Measurements from ENCODE around the gene CYFIP1.

The CYFIP1 gene

GRCh38 chr15:22973286-22973685 lies 6.9 kb downstream of the CYFIP1 start:
- H3K27ac ChIP-seq: no peak overlapping the region
- H3K27me3 ChIP-seq (ENCODE audit: control insufficient read depth, insufficient read depth, low read length): no peaks in the 10 kb centered on the region
- H3K4me3 ChIP-seq (ENCODE audit: low read depth, low read length): no peak overlapping the region
- no peaks in the 10 kb centered on the region for H3K36me3 ChIP-seq (ENCODE audit: control insufficient read depth, insufficient read depth, low read length)
- H3K9me3 ChIP-seq (ENCODE audit: control insufficient read depth, low read length): no peaks in the 10 kb centered on the region
- peaks cover 5% of the 10 kb centered on the region for H3K4me1 ChIP-seq
- TF ChIP-seq CTCF (IDR thresholded peaks at IDR 0.05): no peak
- H3K9ac ChIP-seq: no peak overlapping the region
- H2AFZ ChIP-seq: no peak overlapping the region
- H3K79me2 ChIP-seq: peaks cover 45% of the 10 kb centered on the region
- H3K4me2 ChIP-seq (ENCODE audit: low read length): no peak overlapping the region

DNA sequence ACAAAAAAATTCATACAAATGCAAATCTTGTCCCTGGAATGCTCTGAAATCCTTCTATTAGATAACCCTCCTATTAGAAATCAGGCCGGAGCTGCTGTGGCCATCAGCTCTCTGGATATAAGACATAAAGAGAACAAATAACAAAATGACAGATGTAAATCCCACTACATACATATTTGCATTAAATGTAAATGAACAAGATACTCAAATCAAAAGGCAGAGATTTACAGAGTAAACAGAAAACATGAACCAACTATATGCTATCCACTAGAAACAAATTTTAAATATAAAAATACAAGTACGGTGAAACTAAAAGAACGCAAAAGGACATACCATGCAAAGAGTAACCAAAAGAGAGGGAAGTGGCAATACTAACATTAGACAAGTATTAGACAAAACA lies 10.7 kb downstream of the CYFIP1 start:
- H3K27ac ChIP-seq: no peak overlapping the region
- no peak overlapping the region for H3K4me3 ChIP-seq (ENCODE audit: low read depth, low read length)
- no peak overlapping the region for H3K9ac ChIP-seq
- no peak for TF ChIP-seq CTCF (IDR thresholded peaks at IDR 0.05)
- H3K36me3 ChIP-seq (ENCODE audit: control insufficient read depth, insufficient read depth, low read length): no peaks in the 10 kb centered on the region
- no peaks in the 10 kb centered on the region for H3K27me3 ChIP-seq (ENCODE audit: control insufficient read depth, insufficient read depth, low read length)
- H3K79me2 ChIP-seq: peaks cover 51% of the 10 kb centered on the region
- H2AFZ ChIP-seq: no peak overlapping the region
- H3K4me2 ChIP-seq (ENCODE audit: low read length): no peak overlapping the region
- peaks cover 5% of the 10 kb centered on the region for H3K4me1 ChIP-seq
- H3K9me3 ChIP-seq (ENCODE audit: control insufficient read depth, low read length): no peaks in the 10 kb centered on the region

DNA sequence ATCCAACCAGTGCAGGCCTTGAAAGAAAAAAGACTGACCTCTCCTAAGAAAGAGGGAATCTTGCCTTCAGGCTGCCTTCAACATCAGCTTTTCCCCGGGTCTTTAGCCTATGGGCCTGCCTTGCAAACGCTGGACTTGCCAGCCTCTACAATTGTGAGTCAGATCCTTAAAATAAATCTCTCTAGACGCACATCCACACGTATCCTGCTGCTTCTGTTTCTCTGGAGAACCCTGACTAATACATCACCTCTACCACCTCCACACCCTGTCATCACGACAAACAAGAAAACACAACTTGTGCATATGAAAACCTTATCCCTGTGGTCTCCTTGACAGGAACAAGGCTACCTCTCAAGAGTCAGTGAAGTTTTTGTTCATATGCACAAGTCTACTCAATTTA lies 11.8 kb downstream of the CYFIP1 start:
- no peaks in the 10 kb centered on the region for H3K27me3 ChIP-seq (ENCODE audit: control insufficient read depth, insufficient read depth, low read length)
- H3K79me2 ChIP-seq: peaks cover 46% of the 10 kb centered on the region
- H3K9me3 ChIP-seq (ENCODE audit: control insufficient read depth, low read length): no peaks in the 10 kb centered on the region
- no peak overlapping the region for H3K4me2 ChIP-seq (ENCODE audit: low read length)
- H3K9ac ChIP-seq: no peak overlapping the region
- H2AFZ ChIP-seq: no peak overlapping the region
- H3K4me1 ChIP-seq: peaks cover 5% of the 10 kb centered on the region
- H3K36me3 ChIP-seq (ENCODE audit: control insufficient read depth, insufficient read depth, low read length): no peaks in the 10 kb centered on the region
- no peak overlapping the region for H3K27ac ChIP-seq
- TF ChIP-seq CTCF (IDR thresholded peaks at IDR 0.05): no peak
- H3K4me3 ChIP-seq (ENCODE audit: low read depth, low read length): no peak overlapping the region

- peaks cover 42% of the 10 kb centered on the region for H3K79me2 ChIP-seq
- no peak overlapping the region for H3K27ac ChIP-seq
- TF ChIP-seq CTCF (IDR thresholded peaks at IDR 0.05): no peak
- H3K4me2 ChIP-seq (ENCODE audit: low read length): no peak overlapping the region
- H3K36me3 ChIP-seq (ENCODE audit: control insufficient read depth, insufficient read depth, low read length): no peaks in the 10 kb centered on the region
- H3K9me3 ChIP-seq (ENCODE audit: control insufficient read depth, low read length): no peaks in the 10 kb centered on the region
- H3K4me1 ChIP-seq: peaks cover 5% of the 10 kb centered on the region
- no peak overlapping the region for H2AFZ ChIP-seq
- H3K9ac ChIP-seq: no peak overlapping the region
- no peak overlapping the region for H3K4me3 ChIP-seq (ENCODE audit: low read depth, low read length)
- H3K27me3 ChIP-seq (ENCODE audit: control insufficient read depth, insufficient read depth, low read length): no peaks in the 10 kb centered on the region
Observed at GRCh38 chr15:22967084-22967770, 12.9 kb downstream of the CYFIP1 start.
